HepG2 (cell line): ENCODE data around the gene TUBAL3. TPM values are rescaled to one million over a fixed set of nuclear protein-coding genes. Genes with fewer than 3 reads are reported as not detected.

Experiments
- ARHGAP35 ChIP-seq: sonication (generic); formaldehyde crosslinking; IDR thresholded peaks from 2 replicates; pipeline ENCODE4 v1.9.0; 2022; ENCODE audit warnings: mild to moderate bottlenecking, inconsistent platforms, moderate library complexity, missing genetic modification reagents, borderline replicate concordance
- CTCF ChIP-seq: sonication (generic); formaldehyde crosslinking; IDR thresholded peaks from 2 replicates; pipeline ENCODE4 v1.5.0; 2020; ENCODE audit warnings: mild to moderate bottlenecking, missing genetic modification reagents, moderate library complexity
- DDIT3 ChIP-seq: sonication (generic); formaldehyde crosslinking; IDR thresholded peaks from 2 replicates; pipeline ENCODE4 v1.4.0; 2020; ENCODE audit warnings: mild to moderate bottlenecking, missing genetic modification reagents
- HDAC1 ChIP-seq: sonication (generic); formaldehyde crosslinking; IDR thresholded peaks from 2 replicates; pipeline ENCODE4 v1.5.1; 2020; ENCODE audit warnings: mild to moderate bottlenecking, missing genetic modification reagents
- NFIC ChIP-seq: IDR thresholded peaks from 2 replicates; pipeline ENCODE4 v1.6.1; 2012; ENCODE audit warnings: mild to moderate bottlenecking, low read length, inconsistent platforms
- PCBP2 ChIP-seq: fragments of 200-400 bp; formaldehyde crosslinking; optimal IDR thresholded peaks from 2 replicates; pipeline ENCODE3; 2018; ENCODE audit warnings: low read length, low read depth; ENCODE audit not compliant: poor library complexity, severe bottlenecking
- REPIN1 ChIP-seq: sonication (generic); formaldehyde crosslinking; IDR thresholded peaks from 2 replicates; pipeline ENCODE4 v1.8.0; 2022; ENCODE audit warnings: missing genetic modification reagents, low read depth, mild to moderate bottlenecking, borderline replicate concordance
- SP1 ChIP-seq, 2 experiments: fragments of 450-650 bp in 1 of 2; sonication (generic) in 1 of 2; formaldehyde crosslinking in 1 of 2; IDR thresholded peaks; 2 replicates each; pipeline versions ENCODE4 v1.4.0 to v1.6.1; 2016 to 2020; ENCODE audit warnings: missing genetic modification reagents in 1 of 2
- TBP ChIP-seq: sonication (generic); formaldehyde crosslinking; IDR thresholded peaks from 2 replicates; pipeline ENCODE4 v1.5.0; 2020; ENCODE audit warnings: missing genetic modification reagents
- ZBTB14 ChIP-seq: sonication (generic); formaldehyde crosslinking; IDR thresholded peaks from 2 replicates; pipeline ENCODE4 v1.4.0; 2020; ENCODE audit warnings: missing genetic modification reagents
- ZKSCAN1 ChIP-seq: fragments of 150-350 bp; IDR thresholded peaks from 2 replicates; pipeline ENCODE4 v1.6.1; 2014; ENCODE audit warnings: low read length
- ZNF143 ChIP-seq: sonication (generic); formaldehyde crosslinking; IDR thresholded peaks from 2 replicates; pipeline ENCODE4 v1.4.0; 2020; ENCODE audit warnings: missing genetic modification reagents
- ZNF496 ChIP-seq: sonication (generic); formaldehyde crosslinking; IDR thresholded peaks from 2 replicates; pipeline ENCODE4 v1.8.1; 2023; ENCODE audit warnings: mild to moderate bottlenecking, moderate library complexity, missing genetic modification reagents; ENCODE audit not compliant: insufficient replicate concordance
- ZNF589 ChIP-seq: sonication (generic); formaldehyde crosslinking; conservative IDR thresholded peaks from 2 replicates; pipeline ENCODE4 v1.8.0; 2022; ENCODE audit warnings: mild to moderate bottlenecking, moderate library complexity, missing genetic modification reagents
- ZNF816 ChIP-seq: sonication (generic); formaldehyde crosslinking; IDR thresholded peaks from 2 replicates; pipeline ENCODE4 v1.8.0; 2022; ENCODE audit warnings: missing genetic modification reagents, mild to moderate bottlenecking, borderline replicate concordance
- polyA plus RNA-seq, 8 experiments: library from polyadenylated mRNA; depleted of rRNA in 3 of 8; stranded (reverse) in 7 of 8; unstranded in 1 of 8; fragments of >200 nt; fragmentation: Illumina TruSeq in 4 of 8; extraction: Trizol in 4 of 8; gene quantifications; 2 replicates each; pipeline versions ENCODE4 v1.2.1 to v1.2.3, GENCODE V29; 2011 to 2016; ENCODE audit warnings: low read depth in 4 of 8, missing spikeins in 1 of 8, mixed read lengths in 1 of 8; ENCODE audit not compliant: insufficient read depth in 1 of 8
- total RNA-seq, 5 experiments: library from RNA; depleted of rRNA; stranded (reverse); fragments of >200 nt; fragmentation: Illumina TruSeq; extraction: Trizol; gene quantifications; 2 replicates each; pipeline ENCODE4 v1.2.3, GENCODE V29; 2016; ENCODE audit warnings: low read depth in 1 of 5
- TF ChIP-seq, protein P1 (sequence below): sonication (generic); formaldehyde crosslinking; IDR thresholded peaks from 2 replicates; pipeline ENCODE4 v1.4.0; 2020; ENCODE audit warnings: mild to moderate bottlenecking, missing genetic modification reagents
- TF ChIP-seq, protein P2 (sequence below): sonication (generic); formaldehyde crosslinking; IDR thresholded peaks from 2 replicates; pipeline ENCODE4 v1.5.0; 2020; ENCODE audit warnings: missing genetic modification reagents, mild to moderate bottlenecking, borderline replicate concordance
- TF ChIP-seq, protein P3 (sequence below): sonication (generic); formaldehyde crosslinking; conservative IDR thresholded peaks from 2 replicates; pipeline ENCODE4 v1.8.0; 2022; ENCODE audit warnings: low read depth, missing genetic modification reagents

The TUBAL3 gene
- total and polyA plus RNA-seq, 2 of the 13 experiments (the other 11 are each of a cell fraction or from before 2014, with no cell fraction given), result 0.07 to 0.26 TPM

DNA sequence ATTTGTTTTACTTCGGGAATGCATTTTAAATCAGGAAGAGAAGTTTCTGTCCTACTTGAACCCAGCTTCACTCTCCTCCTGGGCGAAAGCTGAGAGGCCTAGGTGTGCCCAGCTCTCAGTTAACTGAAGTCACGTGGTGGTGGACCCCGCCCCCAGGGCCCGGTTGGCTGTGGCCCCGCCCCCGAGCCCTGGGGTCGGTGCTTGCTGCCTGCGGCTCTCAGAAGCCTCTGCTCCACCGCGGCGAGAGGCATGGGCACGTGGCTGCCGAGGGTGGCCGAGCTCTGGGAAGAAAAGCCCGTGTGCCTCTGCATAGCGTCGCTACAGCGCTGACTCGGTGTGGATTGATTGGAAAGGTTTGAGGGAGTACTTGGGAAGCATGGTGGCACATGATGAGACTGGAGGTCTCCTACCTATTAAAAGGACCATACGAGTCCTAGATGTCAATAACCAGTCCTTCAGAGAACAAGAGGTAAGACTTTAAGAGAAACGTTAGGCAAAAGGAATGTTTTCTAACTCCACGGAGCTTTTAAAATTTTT is 41.8 kb upstream of the TUBAL3 start (continued):
- TF ChIP-seq, protein P1, sequence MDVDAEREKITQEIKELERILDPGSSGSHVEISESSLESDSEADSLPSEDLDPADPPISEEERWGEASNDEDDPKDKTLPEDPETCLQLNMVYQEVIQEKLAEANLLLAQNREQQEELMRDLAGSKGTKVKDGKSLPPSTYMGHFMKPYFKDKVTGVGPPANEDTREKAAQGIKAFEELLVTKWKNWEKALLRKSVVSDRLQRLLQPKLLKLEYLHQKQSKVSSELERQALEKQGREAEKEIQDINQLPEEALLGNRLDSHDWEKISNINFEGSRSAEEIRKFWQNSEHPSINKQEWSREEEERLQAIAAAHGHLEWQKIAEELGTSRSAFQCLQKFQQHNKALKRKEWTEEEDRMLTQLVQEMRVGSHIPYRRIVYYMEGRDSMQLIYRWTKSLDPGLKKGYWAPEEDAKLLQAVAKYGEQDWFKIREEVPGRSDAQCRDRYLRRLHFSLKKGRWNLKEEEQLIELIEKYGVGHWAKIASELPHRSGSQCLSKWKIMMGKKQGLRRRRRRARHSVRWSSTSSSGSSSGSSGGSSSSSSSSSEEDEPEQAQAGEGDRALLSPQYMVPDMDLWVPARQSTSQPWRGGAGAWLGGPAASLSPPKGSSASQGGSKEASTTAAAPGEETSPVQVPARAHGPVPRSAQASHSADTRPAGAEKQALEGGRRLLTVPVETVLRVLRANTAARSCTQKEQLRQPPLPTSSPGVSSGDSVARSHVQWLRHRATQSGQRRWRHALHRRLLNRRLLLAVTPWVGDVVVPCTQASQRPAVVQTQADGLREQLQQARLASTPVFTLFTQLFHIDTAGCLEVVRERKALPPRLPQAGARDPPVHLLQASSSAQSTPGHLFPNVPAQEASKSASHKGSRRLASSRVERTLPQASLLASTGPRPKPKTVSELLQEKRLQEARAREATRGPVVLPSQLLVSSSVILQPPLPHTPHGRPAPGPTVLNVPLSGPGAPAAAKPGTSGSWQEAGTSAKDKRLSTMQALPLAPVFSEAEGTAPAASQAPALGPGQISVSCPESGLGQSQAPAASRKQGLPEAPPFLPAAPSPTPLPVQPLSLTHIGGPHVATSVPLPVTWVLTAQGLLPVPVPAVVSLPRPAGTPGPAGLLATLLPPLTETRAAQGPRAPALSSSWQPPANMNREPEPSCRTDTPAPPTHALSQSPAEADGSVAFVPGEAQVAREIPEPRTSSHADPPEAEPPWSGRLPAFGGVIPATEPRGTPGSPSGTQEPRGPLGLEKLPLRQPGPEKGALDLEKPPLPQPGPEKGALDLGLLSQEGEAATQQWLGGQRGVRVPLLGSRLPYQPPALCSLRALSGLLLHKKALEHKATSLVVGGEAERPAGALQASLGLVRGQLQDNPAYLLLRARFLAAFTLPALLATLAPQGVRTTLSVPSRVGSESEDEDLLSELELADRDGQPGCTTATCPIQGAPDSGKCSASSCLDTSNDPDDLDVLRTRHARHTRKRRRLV (CRISPR knock-in tag), result 0 out of 2 replicates have a peak, but pooled peaks have one; percentile 31
- no peak for TF ChIP-seq PCBP2
- TF ChIP-seq ARHGAP35 (CRISPR knock-in tag), result 0 out of 2 replicates have a peak, but pooled peaks have one; percentile 53
- TF ChIP-seq ZKSCAN1, result peak; percentile 62; the same call in 1 of the 2 replicates
- TF ChIP-seq, protein P2, sequence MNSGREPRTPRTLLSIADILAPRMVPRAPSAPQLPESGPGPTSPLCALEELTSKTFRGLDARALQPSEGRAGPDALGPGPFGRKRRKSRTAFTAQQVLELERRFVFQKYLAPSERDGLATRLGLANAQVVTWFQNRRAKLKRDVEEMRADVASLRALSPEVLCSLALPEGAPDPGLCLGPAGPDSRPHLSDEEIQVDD, result no peak; the same call in 1 of the 2 replicates
- no peak for TF ChIP-seq ZNF143
- TF ChIP-seq DDIT3 (CRISPR knock-in tag), result no peak
- TF ChIP-seq NFIC, result peak; percentile 37; the same call in 1 of the 2 replicates
- peak; percentile 94; the same call in 1 of the 2 replicates for TF ChIP-seq REPIN1
- TF ChIP-seq SP1 (IDR thresholded peaks at IDR 0.05), result no peak
- peak; percentile 84 for TF ChIP-seq SP1 (CRISPR knock-in tag; IDR thresholded peaks at IDR 0.05)
- TF ChIP-seq HDAC1 (CRISPR knock-in tag), result peak; percentile 91
- TF ChIP-seq ZNF589 (CRISPR knock-in tag), result no peak
- no peak for TF ChIP-seq ZNF496
- no peak for TF ChIP-seq TBP
- TF ChIP-seq ZBTB14 (CRISPR knock-in tag), result no peak
- peak; percentile 54; the same call in 1 of the 2 replicates for TF ChIP-seq ZNF816 (CRISPR knock-in tag)
- peak; percentile 35; the same call in 1 of the 2 replicates for TF ChIP-seq CTCF (CRISPR knock-in tag)
- TF ChIP-seq, protein P3, sequence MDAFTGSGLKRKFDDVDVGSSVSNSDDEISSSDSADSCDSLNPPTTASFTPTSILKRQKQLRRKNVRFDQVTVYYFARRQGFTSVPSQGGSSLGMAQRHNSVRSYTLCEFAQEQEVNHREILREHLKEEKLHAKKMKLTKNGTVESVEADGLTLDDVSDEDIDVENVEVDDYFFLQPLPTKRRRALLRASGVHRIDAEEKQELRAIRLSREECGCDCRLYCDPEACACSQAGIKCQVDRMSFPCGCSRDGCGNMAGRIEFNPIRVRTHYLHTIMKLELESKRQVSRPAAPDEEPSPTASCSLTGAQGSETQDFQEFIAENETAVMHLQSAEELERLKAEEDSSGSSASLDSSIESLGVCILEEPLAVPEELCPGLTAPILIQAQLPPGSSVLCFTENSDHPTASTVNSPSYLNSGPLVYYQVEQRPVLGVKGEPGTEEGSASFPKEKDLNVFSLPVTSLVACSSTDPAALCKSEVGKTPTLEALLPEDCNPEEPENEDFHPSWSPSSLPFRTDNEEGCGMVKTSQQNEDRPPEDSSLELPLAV (CRISPR knock-in tag), result no peak
